MCF 10A (cell line): Measurements from ENCODE around the gene CCDC150. TPM values are rescaled to one million over a fixed set of nuclear protein-coding genes. Genes with fewer than 3 reads are reported as not detected.

ENCODE experiments used
- BruUV-seq: library from RNA; stranded (reverse); fragments of 400-500 nt; replicated peaks from 2 replicates; lab custom pipeline; 2021; lab: Mats Ljungman, UMichigan
- CTCF ChIA-PET: fragments of 300-600 bp; sonication (Branson Sonifier 250); formaldehyde crosslinking; extraction: SDS; loops from one replicate; lab custom pipeline; 2021; ENCODE audit warnings: antibody characterized with exemption, inconsistent platforms; lab: Yijun Ruan, JAX
- POLR2A ChIA-PET: fragments of 300-600, 350-650 bp; sonication (Branson Sonifier 250); formaldehyde crosslinking; extraction: SDS; loops from one replicate; lab custom pipeline; 2020; ENCODE audit warnings: antibody characterized with exemption, inconsistent platforms; lab: Yijun Ruan, JAX
- DNase-seq: peaks from one replicate; pipeline ENCODE4 v3.0.0-alpha.2; 2018; ENCODE audit not compliant: unreplicated experiment
- H3K27ac Mint-ChIP-seq: one replicate; pipeline ENCODE4 v1.8.0; 2022; ENCODE audit warnings: mild to moderate bottlenecking, low read depth, mixed read lengths; ENCODE audit not compliant: unreplicated experiment
- H3K27me3 Mint-ChIP-seq: one replicate; pipeline ENCODE4 v1.8.0; 2022; ENCODE audit warnings: mixed read lengths; ENCODE audit not compliant: insufficient read depth, unreplicated experiment
- H3K36me3 Mint-ChIP-seq: one replicate; pipeline ENCODE4 v1.8.0; 2022; ENCODE audit warnings: mild to moderate bottlenecking, moderate library complexity, mixed read lengths; ENCODE audit not compliant: insufficient read depth, unreplicated experiment
- H3K4me1 Mint-ChIP-seq: one replicate; pipeline ENCODE4 v1.8.0; 2022; ENCODE audit warnings: mixed read lengths; ENCODE audit not compliant: insufficient read depth, unreplicated experiment
- H3K4me3 Mint-ChIP-seq: one replicate; pipeline ENCODE4 v1.8.0; 2022; ENCODE audit warnings: mild to moderate bottlenecking, moderate library complexity, mixed read lengths; ENCODE audit not compliant: unreplicated experiment
- H3K9me3 Mint-ChIP-seq: one replicate; pipeline ENCODE4 v1.8.0; 2022; ENCODE audit warnings: mixed read lengths; ENCODE audit not compliant: unreplicated experiment
- CTCF ChIP-seq: fragments of 200-600 bp; IDR thresholded peaks from one replicate; pipeline ENCODE4 v1.8.0; 2022; ENCODE audit warnings: antibody characterized with exemption, mild to moderate bottlenecking; ENCODE audit not compliant: unreplicated experiment
- intact Hi-C: fragments of 100-400 bp; cut with micrococcal nuclease; formaldehyde crosslinking; loops from 2 replicates; pipeline ENCODE4 v1.14.1; 2022
- total RNA-seq: library from RNA; stranded (reverse); gene quantifications from 2 replicates; pipeline ENCODE4 v1.2.3, GENCODE V29; 2022

The CCDC150 gene
- total RNA-seq, 1 experiment from 2014 or later = 8.1 TPM

GRCh38 chr2:196660244-196660643, 20.7 kb downstream of the CCDC150 start:
- Mint-ChIP-seq H3K9me3 (no peaks in the 10 kb centered on the region), H3K36me3 (no peaks in the 10 kb centered on the region), H3K27ac (no peak overlapping the region), H3K4me1 (no peaks in the 10 kb centered on the region), H3K27me3 (no peaks in the 10 kb centered on the region), H3K4me3 (no peak overlapping the region)
- POLR2A ChIA-PET = no interaction called here
- peak; percentile 1 for DNase-seq
- CTCF ChIA-PET = interaction anchor here (0.5 kb wide), 1 partner anchor 1303 kb away, joined by 3 read pairs; no protein-coding TSS in a partner anchor
- no peak for TF ChIP-seq CTCF
- BruUV-seq = no TSS peak
- intact Hi-C loops = no loop called here

- intact Hi-C loops = no loop called here
- Mint-ChIP-seq H3K4me3 (no peak overlapping the region), H3K27ac (no peak overlapping the region), H3K27me3 (no peaks in the 10 kb centered on the region), H3K9me3 (no peaks in the 10 kb centered on the region), H3K4me1 (no peaks in the 10 kb centered on the region), H3K36me3 (no peaks in the 10 kb centered on the region)
- CTCF ChIA-PET = no interaction called here
- no peak for DNase-seq
- TF ChIP-seq CTCF = no peak
- no TSS peak for BruUV-seq
- POLR2A ChIA-PET = interaction anchor here (0.5 kb wide), 1 partner anchor 15 kb away, joined by 3 read pairs; no protein-coding TSS in a partner anchor
Observed at GRCh38 chr2:196670342-196670741, 30.8 kb downstream of the CCDC150 start.

GRCh38 chr2:196675963-196676362, 36.4 kb downstream of the CCDC150 start:
- peaks cover 5% of the 10 kb centered on the region for H3K36me3 Mint-ChIP-seq
- BruUV-seq = no TSS peak

GRCh38 chr2:196677404-196677803, 37.9 kb downstream of the CCDC150 start:
- BruUV-seq = no TSS peak
- Mint-ChIP-seq H3K27me3 (no peaks in the 10 kb centered on the region), H3K27ac (no peak overlapping the region), H3K4me3 (no peak overlapping the region), H3K4me1 (no peaks in the 10 kb centered on the region), H3K36me3 (peaks cover 5% of the 10 kb centered on the region), H3K9me3 (no peaks in the 10 kb centered on the region)
- intact Hi-C loops = no loop called here
- ChIA-PET CTCF (interaction anchor here (0.6 to 1.1 kb wide), 2 partner anchors 10 to 12 kb away, joined by 3 to 4 read pairs; no protein-coding TSS in a partner anchor), POLR2A (interaction anchor here (0.9 to 1.8 kb wide), 4 partner anchors 19 to 196 kb away, joined by 3 to 9 read pairs (median 4); partner anchors contain the start of gene GTF3C3)
- no peak for TF ChIP-seq CTCF
- DNase-seq = peak; percentile 77

More at GRCh38 chr2:196675963-196676362, 36.4 kb downstream of the CCDC150 start:
- no peak for TF ChIP-seq CTCF
- no peak for DNase-seq
- H3K27ac Mint-ChIP-seq = no peak overlapping the region
- POLR2A ChIA-PET = interaction anchor here (0.7 kb wide), 1 partner anchor 86 kb away, joined by 3 read pairs; no protein-coding TSS in a partner anchor
- no peaks in the 10 kb centered on the region for H3K27me3 Mint-ChIP-seq
- no peaks in the 10 kb centered on the region for H3K4me1 Mint-ChIP-seq
- intact Hi-C loops = no loop called here
- CTCF ChIA-PET = no interaction called here
- no peak overlapping the region for H3K4me3 Mint-ChIP-seq
- no peaks in the 10 kb centered on the region for H3K9me3 Mint-ChIP-seq
